ENCODE data around the gene FOXN3.
"Not testable (repeated sequence)": the region's sequence is repeated elsewhere in the genome, so short reads cannot be mapped to it uniquely, and the experiment has no call there.

Gene FOXN3

DNA sequence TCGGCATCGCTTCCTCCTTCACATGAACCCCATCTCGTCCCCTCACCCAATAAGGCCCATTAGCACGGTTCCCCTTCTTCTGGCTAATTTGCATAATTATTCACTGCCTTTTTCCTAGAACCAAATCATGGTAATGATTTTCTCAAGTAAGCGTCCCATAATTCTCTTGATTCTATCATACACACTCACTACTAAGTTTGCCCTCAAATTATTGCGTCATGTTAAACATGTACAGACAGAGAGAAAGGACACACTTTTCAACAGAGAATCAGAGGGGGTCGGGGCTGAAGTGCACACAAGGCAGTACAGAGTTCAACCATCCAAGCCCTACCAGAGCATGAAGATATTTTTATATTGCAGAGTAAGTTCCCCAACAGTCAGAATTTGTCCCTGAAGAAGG is 256.6 kb downstream of the FOXN3 start:
- Mint-ChIP-seq H3K36me3 (ENCODE audit: low read depth) (peaks cover 47% of the 10 kb centered on the region), H3K9me3 (no peaks in the 10 kb centered on the region), H3K27ac (no peak overlapping the region), H3K4me1 (ENCODE audit: low read depth) (peaks cover 10% of the 10 kb centered on the region), H3K4me3 (no peak overlapping the region), H3K27me3 (no peaks in the 10 kb centered on the region)

GRCh38 chr14:89158701-89159100 is 258.3 kb downstream of the FOXN3 start:
- Mint-ChIP-seq H3K27ac (no peak overlapping the region), H3K9me3 (no peaks in the 10 kb centered on the region), H3K4me1 (ENCODE audit: low read depth) (no peaks in the 10 kb centered on the region), H3K27me3 (no peaks in the 10 kb centered on the region), H3K36me3 (ENCODE audit: low read depth) (peaks cover 47% of the 10 kb centered on the region), H3K4me3 (no peak overlapping the region)

GRCh38 chr14:89158104-89158503 is 258.9 kb downstream of the FOXN3 start:
- H3K9me3 Mint-ChIP-seq; H3K27me3 Mint-ChIP-seq; H3K27ac Mint-ChIP-seq; H3K4me3 Mint-ChIP-seq; H3K4me1 Mint-ChIP-seq (ENCODE audit: low read depth): not testable (repeated sequence)
- H3K36me3 Mint-ChIP-seq (ENCODE audit: low read depth): peaks cover 48% of the 10 kb centered on the region

GRCh38 chr14:89155491-89155890 is 261.5 kb downstream of the FOXN3 start:
- H3K4me1 Mint-ChIP-seq (ENCODE audit: low read depth): no peaks in the 10 kb centered on the region
- no peak overlapping the region for H3K27ac Mint-ChIP-seq
- H3K9me3 Mint-ChIP-seq: peaks cover 8% of the 10 kb centered on the region
- peaks cover 32% of the 10 kb centered on the region for H3K36me3 Mint-ChIP-seq (ENCODE audit: low read depth)
- no peak overlapping the region for H3K4me3 Mint-ChIP-seq
- no peaks in the 10 kb centered on the region for H3K27me3 Mint-ChIP-seq

DNA sequence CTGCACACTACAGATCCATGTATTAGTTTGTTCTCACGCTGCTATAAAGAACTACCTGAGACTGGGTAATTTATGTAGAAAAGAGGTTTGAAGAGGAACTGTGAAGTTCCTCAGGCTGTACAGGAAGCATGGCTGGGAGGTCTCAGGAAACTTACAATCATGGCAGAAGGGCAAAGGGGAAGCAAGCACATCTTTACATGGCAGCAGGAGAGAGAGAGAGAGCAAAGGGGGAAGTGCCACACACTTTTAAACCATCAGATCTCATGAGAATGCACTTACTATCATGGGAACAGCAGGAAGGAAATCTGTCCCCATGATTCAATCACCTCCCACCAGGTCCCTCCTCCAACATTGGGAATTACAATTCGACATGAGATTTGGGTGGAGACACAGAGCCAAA is 265.3 kb downstream of the FOXN3 start:
- not testable (repeated sequence) for H3K4me1 Mint-ChIP-seq (ENCODE audit: low read depth); H3K27ac Mint-ChIP-seq; H3K9me3 Mint-ChIP-seq; H3K27me3 Mint-ChIP-seq; H3K4me3 Mint-ChIP-seq
- H3K36me3 Mint-ChIP-seq (ENCODE audit: low read depth): peaks cover 19% of the 10 kb centered on the region

- Mint-ChIP-seq H3K9me3 (no peaks in the 10 kb centered on the region), H3K4me1 (ENCODE audit: low read depth) (no peaks in the 10 kb centered on the region), H3K36me3 (ENCODE audit: low read depth) (peaks cover 4% of the 10 kb centered on the region), H3K27ac (no peak overlapping the region), H3K27me3 (no peaks in the 10 kb centered on the region), H3K4me3 (no peak overlapping the region)
Observed at GRCh38 chr14:89146274-89146673, 270.8 kb downstream of the FOXN3 start.

- H3K9me3 Mint-ChIP-seq: no peaks in the 10 kb centered on the region
- H3K4me3 Mint-ChIP-seq: no peak overlapping the region
- H3K4me1 Mint-ChIP-seq (ENCODE audit: low read depth): peaks cover 3% of the 10 kb centered on the region
- H3K36me3 Mint-ChIP-seq (ENCODE audit: low read depth): peaks cover 4% of the 10 kb centered on the region
- H3K27me3 Mint-ChIP-seq: no peaks in the 10 kb centered on the region
- no peak overlapping the region for H3K27ac Mint-ChIP-seq
Observed at GRCh38 chr14:89144642-89145041, 272.4 kb downstream of the FOXN3 start.

DNA sequence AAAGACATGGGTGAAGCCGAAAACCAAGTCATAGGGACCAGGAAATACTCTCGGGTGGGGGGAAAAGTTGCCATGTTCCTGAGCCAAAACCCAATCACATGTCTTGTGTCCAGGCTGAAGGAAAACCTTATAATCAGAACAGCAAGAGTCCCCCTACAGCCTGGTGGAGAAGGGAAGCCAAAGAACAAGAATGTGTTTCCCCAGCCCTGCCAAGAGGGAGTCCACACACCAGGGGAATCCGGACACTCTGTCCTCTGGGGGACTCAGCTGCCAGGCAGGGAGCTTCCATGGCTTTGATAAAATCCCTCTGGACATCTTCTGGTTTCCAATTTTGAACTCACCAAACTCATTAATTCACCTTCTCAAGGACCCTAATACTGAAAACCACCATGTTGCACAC is 273.0 kb downstream of the FOXN3 start:
- H3K9me3 Mint-ChIP-seq: no peaks in the 10 kb centered on the region
- H3K27me3 Mint-ChIP-seq: no peaks in the 10 kb centered on the region
- H3K36me3 Mint-ChIP-seq (ENCODE audit: low read depth): peaks cover 4% of the 10 kb centered on the region
- H3K4me3 Mint-ChIP-seq: no peak overlapping the region
- no peak overlapping the region for H3K27ac Mint-ChIP-seq
- peaks cover 3% of the 10 kb centered on the region for H3K4me1 Mint-ChIP-seq (ENCODE audit: low read depth)

- H3K36me3 Mint-ChIP-seq (ENCODE audit: low read depth): peaks cover 4% of the 10 kb centered on the region
- no peaks in the 10 kb centered on the region for H3K9me3 Mint-ChIP-seq
- H3K27ac Mint-ChIP-seq: no peak overlapping the region
- no peaks in the 10 kb centered on the region for H3K27me3 Mint-ChIP-seq
- H3K4me1 Mint-ChIP-seq (ENCODE audit: low read depth): peaks cover 3% of the 10 kb centered on the region
- H3K4me3 Mint-ChIP-seq: no peak overlapping the region
Observed at GRCh38 chr14:89143595-89143994, 273.4 kb downstream of the FOXN3 start.

DNA sequence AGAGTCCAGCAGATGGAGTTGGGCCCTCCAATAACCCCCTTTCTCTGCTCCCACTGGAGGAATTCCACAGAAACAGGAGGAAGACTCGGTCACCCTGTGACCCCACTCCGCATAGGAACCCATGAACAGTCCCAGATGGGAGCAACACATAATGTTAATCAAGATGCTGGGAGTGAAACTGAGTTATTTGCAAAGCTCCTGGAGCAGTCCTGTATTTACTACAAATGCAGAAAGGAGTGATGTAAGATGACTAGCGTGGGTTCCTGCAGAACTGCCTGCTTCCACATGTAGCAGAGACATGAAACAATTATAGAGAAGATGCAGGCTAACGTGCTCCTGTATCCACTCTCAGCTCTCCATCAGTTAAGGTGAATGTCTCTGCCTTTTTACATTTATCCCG is 274.7 kb downstream of the FOXN3 start:
- Mint-ChIP-seq H3K36me3 (ENCODE audit: low read depth) (peaks cover 4% of the 10 kb centered on the region), H3K27ac (no peak overlapping the region), H3K9me3 (no peaks in the 10 kb centered on the region), H3K4me3 (no peak overlapping the region), H3K27me3 (no peaks in the 10 kb centered on the region), H3K4me1 (ENCODE audit: low read depth) (peaks cover 3% of the 10 kb centered on the region)

GRCh38 chr14:89141862-89142261 is 275.2 kb downstream of the FOXN3 start:
- Mint-ChIP-seq H3K4me3 (no peak overlapping the region), H3K27me3 (no peaks in the 10 kb centered on the region), H3K4me1 (ENCODE audit: low read depth) (peaks cover 3% of the 10 kb centered on the region), H3K27ac (no peak overlapping the region), H3K9me3 (peaks cover 5% of the 10 kb centered on the region), H3K36me3 (ENCODE audit: low read depth) (peaks cover under 1% of the 10 kb centered on the region)

DNA sequence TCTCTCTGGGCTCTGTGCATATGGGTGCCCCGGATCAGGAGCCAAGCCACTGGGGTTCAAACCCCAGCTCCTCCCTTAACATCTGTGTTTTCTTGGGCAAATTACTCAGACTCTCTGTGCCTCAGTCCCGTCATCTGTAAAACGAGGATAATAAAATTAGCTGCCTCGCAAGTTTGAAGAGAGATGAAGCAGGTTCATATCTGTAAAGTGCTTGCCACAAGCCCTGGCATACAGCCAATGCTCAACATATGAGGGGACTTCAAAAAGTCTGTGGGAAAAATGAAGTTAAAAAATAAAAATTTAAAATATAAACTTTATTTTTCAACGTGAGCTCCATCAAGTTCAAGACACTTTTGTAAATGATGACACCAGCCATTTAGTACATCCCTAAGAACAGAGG is 276.7 kb downstream of the FOXN3 start:
- H3K27ac Mint-ChIP-seq: no peak overlapping the region
- H3K27me3 Mint-ChIP-seq: no peaks in the 10 kb centered on the region
- H3K4me1 Mint-ChIP-seq (ENCODE audit: low read depth): peaks cover 3% of the 10 kb centered on the region
- no peaks in the 10 kb centered on the region for H3K36me3 Mint-ChIP-seq (ENCODE audit: low read depth)
- peaks cover 18% of the 10 kb centered on the region for H3K9me3 Mint-ChIP-seq
- no peak overlapping the region for H3K4me3 Mint-ChIP-seq

GRCh38 chr14:89139404-89140247 is 277.4 kb downstream of the FOXN3 start:
- Mint-ChIP-seq H3K9me3 (peaks cover 20% of the 10 kb centered on the region), H3K27me3 (no peaks in the 10 kb centered on the region), H3K36me3 (ENCODE audit: low read depth) (no peaks in the 10 kb centered on the region), H3K4me1 (ENCODE audit: low read depth) (peaks cover 3% of the 10 kb centered on the region), H3K4me3 (no peak overlapping the region), H3K27ac (no peak overlapping the region)

DNA sequence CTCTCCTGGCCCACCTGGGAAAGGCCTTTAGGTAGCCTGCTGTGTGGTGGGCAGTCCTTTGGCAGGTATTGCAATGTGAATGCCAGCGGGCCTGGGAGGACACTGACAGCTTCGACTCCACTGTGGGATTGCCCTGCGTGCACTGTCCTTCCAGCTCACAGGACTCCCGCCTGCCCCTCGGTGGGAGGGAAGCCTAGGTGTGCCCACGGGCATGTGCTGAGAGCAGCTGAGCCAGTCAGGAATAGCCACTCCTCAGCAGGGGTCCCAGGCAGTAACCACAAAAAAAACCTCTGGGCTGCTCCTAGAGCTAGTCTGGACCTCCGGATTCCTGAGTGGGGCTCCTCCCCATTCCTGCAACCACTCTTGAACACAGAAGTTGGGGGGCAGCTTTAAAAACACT is 278.2 kb downstream of the FOXN3 start:
- Mint-ChIP-seq H3K4me3 (no peak overlapping the region), H3K9me3 (peaks cover 20% of the 10 kb centered on the region), H3K4me1 (ENCODE audit: low read depth) (peaks cover 3% of the 10 kb centered on the region), H3K27ac (no peak overlapping the region), H3K27me3 (no peaks in the 10 kb centered on the region), H3K36me3 (ENCODE audit: low read depth) (no peaks in the 10 kb centered on the region)

GRCh38 chr14:89137526-89138163 is 279.4 kb downstream of the FOXN3 start:
- H3K4me3 Mint-ChIP-seq: no peak overlapping the region
- H3K27me3 Mint-ChIP-seq: no peaks in the 10 kb centered on the region
- H3K27ac Mint-ChIP-seq: no peak overlapping the region
- H3K4me1 Mint-ChIP-seq (ENCODE audit: low read depth): peaks cover 3% of the 10 kb centered on the region
- H3K36me3 Mint-ChIP-seq (ENCODE audit: low read depth): no peaks in the 10 kb centered on the region
- peaks cover 20% of the 10 kb centered on the region for H3K9me3 Mint-ChIP-seq

DNA sequence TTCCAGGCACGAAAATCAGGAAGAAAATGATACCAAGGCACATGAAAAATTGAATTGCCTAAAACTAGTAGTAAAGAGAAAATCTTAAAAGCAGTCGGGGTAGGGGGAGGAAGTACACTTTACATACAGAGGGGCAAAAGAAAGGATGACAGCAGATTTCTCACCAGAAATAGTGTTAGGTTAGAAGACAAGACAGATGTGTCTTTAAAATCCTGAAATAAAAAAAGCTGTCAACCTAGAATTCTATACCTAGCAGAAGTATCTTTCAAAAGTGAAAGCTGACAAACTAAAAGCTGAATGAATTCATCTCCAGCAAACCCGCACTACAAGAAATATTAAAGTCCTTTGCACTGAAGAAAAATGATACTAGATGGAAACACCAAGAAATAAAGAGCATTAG is 280.4 kb downstream of the FOXN3 start:
- no peak overlapping the region for H3K4me3 Mint-ChIP-seq
- peaks cover 3% of the 10 kb centered on the region for H3K4me1 Mint-ChIP-seq (ENCODE audit: low read depth)
- no peaks in the 10 kb centered on the region for H3K36me3 Mint-ChIP-seq (ENCODE audit: low read depth)
- H3K9me3 Mint-ChIP-seq: peaks cover 20% of the 10 kb centered on the region
- H3K27me3 Mint-ChIP-seq: no peaks in the 10 kb centered on the region
- H3K27ac Mint-ChIP-seq: no peak overlapping the region
